HFF-Myc (cell line): ENCODE measurements around the gene CPS1.

ENCODE experiments used
- DNase-seq: peaks from one replicate; pipeline ENCODE4 v3.0.0-alpha.2; 2011; ENCODE audit warnings: low read depth; ENCODE audit errors: extremely low read depth
- H3K4me3 ChIP-seq: replicated peaks from 2 replicates; pipeline ENCODE4 v1.5.1; 2011; ENCODE audit warnings: low read depth, mild to moderate bottlenecking, control low read depth, low read length
- CTCF ChIP-seq: IDR thresholded peaks from 2 replicates; pipeline ENCODE4 v1.5.1; 2012; ENCODE audit warnings: mild to moderate bottlenecking, low read depth, low read length, control low read depth; ENCODE audit errors: missing control alignments

The CPS1 gene

GRCh38 chr2:210539035-210539434 is 17.4 kb upstream of the CPS1 start:
- TF ChIP-seq CTCF = no peak
- no peak for DNase-seq
- H3K4me3 ChIP-seq = no peak overlapping the region

- TF ChIP-seq CTCF = no peak
- no peak overlapping the region for H3K4me3 ChIP-seq
- DNase-seq = no peak
These were observed 16.6 kb upstream of the CPS1 start for GRCh38 chr2:210539578-210540416.

- DNase-seq = no peak
- H3K4me3 ChIP-seq = no peak overlapping the region
- TF ChIP-seq CTCF = no peak
These were observed 15.9 kb upstream of the CPS1 start for GRCh38 chr2:210540471-210540870.

- no peak overlapping the region for H3K4me3 ChIP-seq
- TF ChIP-seq CTCF = no peak
- DNase-seq = no peak
These were observed 15.5 kb upstream of the CPS1 start for GRCh38 chr2:210540900-210541289.

GRCh38 chr2:210541290-210541902 is 15.0 kb upstream of the CPS1 start:
- DNase-seq = no peak
- TF ChIP-seq CTCF = no peak
- no peak overlapping the region for H3K4me3 ChIP-seq

GRCh38 chr2:210544007-210544590 is 12.3 kb upstream of the CPS1 start:
- H3K4me3 ChIP-seq = no peak overlapping the region
- TF ChIP-seq CTCF = no peak
- DNase-seq = no peak
